ENCODE results near the gene EPHA6.

GRCh38 chr3:97256060-97256459, 441.7 kb downstream of the EPHA6 start:
- TF ChIP-seq CTCF (conservative IDR thresholded peaks at IDR 0.05; ENCODE audit: low read depth, low read length) (no peak), EZH2phosphoT487 (IDR thresholded peaks at IDR 0.05; ENCODE audit: borderline replicate concordance, low read length) (no peak)
